ENCODE results near the gene FAM3A. TPM values are rescaled to one million over a fixed set of nuclear protein-coding genes. Genes with fewer than 3 reads are reported as not detected.

FAM3A gene
- total and polyA plus RNA-seq, 12 donors, result 13.5 to 115 (median 55.6) TPM

- DNase-seq, result no peak
- Histone ChIP-seq H3K36me3 (replicated peaks in 1 of 2) (no peaks in the 10 kb centered on the region), H3K27ac (no peak overlapping the region), H3K4me3 (no peak overlapping the region), H3K4me1 (replicated peaks in 1 of 2) (peaks cover 16 to 21% of the 10 kb centered on the region in 2 donors), H3K27me3 (no peaks in the 10 kb centered on the region), H3K9me3 (replicated peaks in 1 of 3) (no peaks in the 10 kb centered on the region)
- 85 to 95% (median 89%) methylated on average over 6 to 16 of the region's 16 CpGs for WGBS, 4 donors
- intact Hi-C loops (cut with DNase I), result no loop called here
- no peak for TF ChIP-seq CTCF (IDR thresholded peaks at IDR 0.05)
- TF ChIP-seq POLR2A (IDR thresholded peaks at IDR 0.05), result no peak
These were observed 3.0 kb downstream of the FAM3A start for GRCh38 chrX:154512879-154513553.

DNA sequence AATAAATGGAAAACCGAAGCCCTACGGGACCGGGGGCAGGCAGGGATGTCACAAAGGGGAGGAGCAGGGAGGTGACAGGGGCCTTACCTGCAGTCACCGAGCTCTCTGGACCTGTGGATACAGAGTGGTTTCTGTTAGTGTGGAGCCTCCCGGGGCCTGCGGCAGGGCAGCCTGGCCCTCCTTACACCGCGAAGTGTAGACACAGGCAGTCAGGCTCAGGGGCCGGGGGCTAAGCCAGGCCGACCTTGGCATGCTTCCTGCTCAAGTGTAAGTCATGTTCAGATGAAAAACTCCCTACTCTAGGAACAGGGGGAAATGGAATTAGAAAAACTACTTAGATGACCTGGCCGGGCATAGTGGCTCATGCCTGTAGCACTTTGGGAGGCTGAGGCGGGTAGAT, 4.3 kb downstream of the FAM3A start:
- Histone ChIP-seq H3K9me3 (replicated peaks in 1 of 3) (no peaks in the 10 kb centered on the region), H3K27ac (peak overlapping the region in 1 of 5 donors; percentile 77), H3K27me3 (no peaks in the 10 kb centered on the region), H3K4me3 (no peak overlapping the region), H3K36me3 (replicated peaks in 1 of 2) (no peaks in the 10 kb centered on the region), H3K4me1 (replicated peaks in 1 of 2) (peaks cover 3 to 8% of the 10 kb centered on the region in 2 donors)
- WGBS, 4 donors, result 61 to 91% (median 68%) methylated on average over 4 to 12 of the region's 12 CpGs
- no peak for DNase-seq
- no peak for TF ChIP-seq POLR2A (IDR thresholded peaks at IDR 0.05)
- TF ChIP-seq CTCF (IDR thresholded peaks at IDR 0.05), result no peak
- intact Hi-C loops (cut with DNase I), result no loop called here

- Histone ChIP-seq H3K36me3 (replicated peaks in 1 of 2) (no peaks in the 10 kb centered on the region), H3K27me3 (no peaks in the 10 kb centered on the region), H3K27ac (no peak overlapping the region), H3K9me3 (replicated peaks in 1 of 3) (no peaks in the 10 kb centered on the region), H3K4me1 (replicated peaks in 1 of 2) (no peaks in the 10 kb centered on the region), H3K4me3 (no peak overlapping the region)
- intact Hi-C loops (cut with DNase I), result no loop called here
- DNase-seq, result no peak
- TF ChIP-seq CTCF (IDR thresholded peaks at IDR 0.05), result no peak
- TF ChIP-seq POLR2A (IDR thresholded peaks at IDR 0.05), result no peak
- 86 to 98% (median 98%) methylated on average over 5 of the region's 5 CpGs for WGBS, 4 donors
These were observed 6.6 kb downstream of the FAM3A start for GRCh38 chrX:154509455-154509854.

DNA sequence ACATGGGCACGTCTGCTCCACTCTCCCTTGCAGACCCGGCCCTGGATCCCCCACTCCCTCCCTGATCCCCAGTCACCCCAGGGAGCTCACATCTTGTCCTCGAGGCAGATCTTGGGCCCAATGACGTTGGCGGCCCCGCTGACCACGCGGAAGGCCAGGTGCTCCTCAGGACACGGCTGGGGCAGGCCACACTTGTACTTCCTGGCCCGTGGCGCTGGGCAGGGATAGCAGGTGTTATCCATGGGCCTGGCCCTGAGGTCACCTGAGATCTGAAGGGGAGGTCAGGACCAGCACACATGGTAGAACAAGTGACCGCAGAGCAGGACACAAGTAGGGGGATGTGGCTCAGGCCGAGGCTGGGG, 7.7 kb downstream of the FAM3A start:
- no peak overlapping the region for H3K4me3 ChIP-seq
- H3K27ac ChIP-seq, result no peak overlapping the region
- H3K36me3 ChIP-seq (replicated peaks in 1 of 2), result no peaks in the 10 kb centered on the region
- no peaks in the 10 kb centered on the region for H3K9me3 ChIP-seq (replicated peaks in 1 of 3)
- 84 to 92% (median 90%) methylated on average over 12 to 13 of the region's 13 CpGs; no CpG with 5 or more reads in 1 of the 4 donors for WGBS, 4 donors
- no peaks in the 10 kb centered on the region for H3K4me1 ChIP-seq (replicated peaks in 1 of 2)
- no peak for DNase-seq
- H3K27me3 ChIP-seq, result no peaks in the 10 kb centered on the region
- TF ChIP-seq CTCF (IDR thresholded peaks at IDR 0.05) (no peak), POLR2A (IDR thresholded peaks at IDR 0.05) (no peak)
- intact Hi-C loops (cut with DNase I), result no loop called here
